CD4-positive, CD25-positive, alpha-beta regulatory T cell (primary cell): ENCODE data around the gene NTM. TPM values are rescaled to one million over a fixed set of nuclear protein-coding genes. Genes with fewer than 3 reads are reported as not detected.
A peak's percentile ranks its signal among the peaks of the same experiment; 100 is the strongest.

ENCODE experiments used
- ATAC-seq, 2 donors: fragments of 150-1000 bp; cut with Tn5 transposase; one replicate each; pipeline ENCODE4 v1.10.0; 2021; ENCODE audit warnings: low read depth in 2 of 2, moderate number of reproducible peaks in 2 of 2, moderate library complexity in 1 of 2
- DNase-seq, 3 donors: peaks; one replicate each; pipeline versions ENCODE4 v3.0.0 to v3.0.0-alpha.2; 2012 to 2022; ENCODE audit warnings: mixed read lengths in 1 of 3
- H3K27ac ChIP-seq: one replicate; pipeline ENCODE4 v1.7.0; 2013; ENCODE audit warnings: mild to moderate bottlenecking, low read length; ENCODE audit not compliant: insufficient read depth, poor library complexity, severe bottlenecking
- H3K27me3 ChIP-seq: one replicate; pipeline ENCODE4 v1.7.0; 2013; ENCODE audit warnings: low read length; ENCODE audit not compliant: control insufficient read depth, insufficient read depth
- H3K36me3 ChIP-seq: one replicate; pipeline ENCODE4 v1.7.0; 2013; ENCODE audit warnings: mild to moderate bottlenecking, low read length, moderate library complexity; ENCODE audit not compliant: control insufficient read depth, insufficient read depth
- H3K4me1 ChIP-seq: 2 replicates; pipeline ENCODE4 v1.7.0; 2013; ENCODE audit warnings: mild to moderate bottlenecking, low read length; ENCODE audit not compliant: insufficient read depth, control insufficient read depth, poor library complexity, severe bottlenecking
- H3K4me3 ChIP-seq: one replicate; pipeline ENCODE4 v1.7.0; 2013; ENCODE audit warnings: low read depth, mild to moderate bottlenecking, low read length, moderate library complexity
- H3K9me3 ChIP-seq, 2 experiments: 1 replicate in 1 of 2; 2 replicates in 1 of 2; pipeline ENCODE4 v1.7.0; 2013; ENCODE audit warnings: low read length in 2 of 2, mild to moderate bottlenecking in 1 of 2, moderate library complexity in 1 of 2; ENCODE audit not compliant: control insufficient read depth in 2 of 2
- H3K27ac Mint-ChIP-seq, 3 donors: one replicate each; pipeline ENCODE4 v1.8.0; 2020 to 2022; ENCODE audit warnings: mild to moderate bottlenecking in 3 of 3, mixed read lengths in 3 of 3, moderate library complexity in 2 of 3
- H3K27me3 Mint-ChIP-seq: one replicate; pipeline ENCODE4 v1.8.0; 2022; ENCODE audit warnings: mild to moderate bottlenecking, mixed read lengths
- H3K36me3 Mint-ChIP-seq: one replicate; pipeline ENCODE4 v1.8.0; 2020; ENCODE audit warnings: mixed read lengths
- H3K4me1 Mint-ChIP-seq, 4 donors: one replicate each; pipeline ENCODE4 v1.8.0; 2020 to 2022; ENCODE audit warnings: mixed read lengths in 4 of 4, mild to moderate bottlenecking in 1 of 4
- H3K4me3 Mint-ChIP-seq, 4 donors: one replicate each; pipeline ENCODE4 v1.8.0; 2020 to 2022; ENCODE audit warnings: mild to moderate bottlenecking in 4 of 4, mixed read lengths in 4 of 4, moderate library complexity in 3 of 4
- H3K9me3 Mint-ChIP-seq, 7 donors: one replicate each; pipeline ENCODE4 v1.8.0; 2020 to 2022; ENCODE audit warnings: mixed read lengths in 7 of 7, mild to moderate bottlenecking in 3 of 7, moderate library complexity in 2 of 7
- polyA plus RNA-seq, 4 donors: library from polyadenylated mRNA; unstranded; fragments of 300-500 nt; fragmentation: Illumina TruSeq; gene quantifications; one replicate each; pipeline ENCODE4 v1.2.3, GENCODE V29; 2021
- total RNA-seq: library from RNA; stranded (reverse); gene quantifications from one replicate; pipeline ENCODE4 v1.2.3, GENCODE V29; 2022

The NTM gene
- total and polyA plus RNA-seq, 5 donors from 2014 or later, result 1.3 TPM; not detected in 4

DNA sequence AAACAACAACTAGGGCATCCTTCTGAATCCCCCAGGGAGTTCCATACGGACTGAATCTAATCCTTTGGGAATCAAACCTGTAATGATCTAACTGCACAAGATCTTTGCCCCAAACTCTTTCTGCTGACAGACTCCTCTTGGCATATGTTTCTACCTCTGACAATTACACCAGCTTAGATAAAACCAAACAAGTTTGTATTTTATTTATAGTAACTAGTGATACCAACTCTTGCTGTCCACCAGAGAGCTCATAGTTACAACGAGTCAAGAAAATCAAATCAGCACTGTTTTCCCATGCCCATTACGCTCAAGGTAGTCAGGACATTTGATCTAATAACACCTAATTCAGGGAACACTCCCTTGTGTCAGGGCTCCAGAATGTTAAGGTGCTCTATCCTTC lies 972.0 kb downstream of the NTM start:
- no peak overlapping the region for H3K27ac Mint-ChIP-seq
- Histone ChIP-seq H3K36me3 (no peaks in the 10 kb centered on the region), H3K4me3 (no peak overlapping the region), H3K9me3 (no peaks in the 10 kb centered on the region), H3K27me3 (no peaks in the 10 kb centered on the region), H3K4me1 (peaks cover 20% of the 10 kb centered on the region), H3K27ac (no peak overlapping the region)
- H3K36me3 Mint-ChIP-seq, result no peaks in the 10 kb centered on the region
- H3K4me3 Mint-ChIP-seq, result no peak overlapping the region
- H3K9me3 Mint-ChIP-seq, result no peaks in the 10 kb centered on the region
- H3K27me3 Mint-ChIP-seq, result no peaks in the 10 kb centered on the region
- peaks cover 1 to 19% (median 12%) of the 10 kb centered on the region in 4 donors for H3K4me1 Mint-ChIP-seq
- ATAC-seq, result no peak
- no peak for DNase-seq

DNA sequence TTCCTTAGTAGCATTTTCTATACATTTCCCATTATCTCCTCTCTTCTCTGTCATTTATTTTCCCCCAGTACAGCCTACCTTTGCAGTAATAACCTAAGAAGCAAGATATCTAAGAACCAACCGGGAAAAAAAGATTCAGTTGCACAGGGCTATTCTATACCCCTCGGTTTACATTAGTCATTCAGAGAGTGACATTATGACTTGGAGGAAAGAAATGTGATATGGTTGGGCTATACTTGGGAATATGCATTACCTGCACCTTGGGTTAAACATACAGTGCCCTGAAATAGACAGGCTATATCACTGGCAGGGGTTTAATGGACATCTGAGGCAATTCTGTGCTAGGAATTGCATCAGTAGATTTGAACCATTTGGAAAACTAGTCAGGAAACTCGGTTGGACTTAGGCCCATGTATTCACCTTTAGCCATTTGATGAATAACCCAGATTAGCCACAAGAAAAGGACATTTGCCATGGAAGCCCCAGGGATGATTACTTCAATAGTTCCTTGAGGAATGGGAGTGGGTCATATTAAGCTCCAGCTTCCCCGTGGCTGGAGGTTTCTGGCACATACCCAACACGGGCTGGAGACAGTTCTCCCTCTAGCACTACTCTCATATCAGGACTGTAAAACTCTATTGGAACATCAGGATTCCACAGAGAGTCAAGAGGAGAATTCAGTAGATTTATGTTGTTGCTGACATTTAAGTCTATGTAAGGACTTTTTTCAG lies 973.2 kb downstream of the NTM start:
- no peaks in the 10 kb centered on the region for H3K9me3 ChIP-seq
- H3K27me3 ChIP-seq, result no peaks in the 10 kb centered on the region
- Mint-ChIP-seq H3K36me3 (no peaks in the 10 kb centered on the region), H3K9me3 (no peaks in the 10 kb centered on the region), H3K27ac (no peak overlapping the region), H3K4me1 (peaks cover 1 to 22% (median 13%) of the 10 kb centered on the region in 4 donors), H3K4me3 (no peak overlapping the region), H3K27me3 (no peaks in the 10 kb centered on the region)
- no peaks in the 10 kb centered on the region for H3K36me3 ChIP-seq
- H3K4me3 ChIP-seq, result no peak overlapping the region
- DNase-seq (no peak), ATAC-seq (no peak)
- H3K27ac ChIP-seq, result no peak overlapping the region
- H3K4me1 ChIP-seq, result peaks cover 22% of the 10 kb centered on the region

DNA sequence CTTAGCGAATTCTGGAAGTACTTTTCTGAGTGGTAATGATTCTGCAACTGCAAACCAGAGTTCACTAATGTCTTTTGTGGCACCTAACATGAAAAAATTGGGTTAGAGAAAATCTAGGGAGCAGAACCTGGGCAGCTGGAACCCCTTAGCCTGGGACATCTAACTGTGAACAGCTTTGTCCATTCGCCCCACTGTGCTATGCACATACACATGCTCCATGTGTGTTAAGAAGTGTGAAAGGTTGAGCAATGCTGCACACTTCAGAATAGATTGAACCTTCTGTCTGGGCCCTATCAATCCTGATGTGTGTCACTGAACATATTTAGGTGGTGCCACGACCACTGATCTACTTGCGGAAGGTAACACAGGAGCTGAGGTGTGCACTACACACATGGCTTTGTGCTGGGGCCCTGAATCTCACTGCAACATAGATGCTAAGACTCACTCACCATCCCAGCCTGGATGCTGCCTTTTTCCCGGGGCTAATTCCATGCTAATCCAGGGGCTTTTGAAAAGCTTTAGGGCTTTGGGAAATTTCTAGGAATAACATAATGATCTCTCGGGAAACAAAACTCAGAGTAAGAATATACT lies 976.2 kb downstream of the NTM start:
- H3K36me3 ChIP-seq, result no peaks in the 10 kb centered on the region
- H3K27ac Mint-ChIP-seq, result peak overlapping the region in 1 of 3 donors; percentile 21
- DNase-seq (no peak), ATAC-seq (no peak)
- H3K27me3 ChIP-seq, result no peaks in the 10 kb centered on the region
- peaks cover 22% of the 10 kb centered on the region for H3K4me1 ChIP-seq
- H3K9me3 Mint-ChIP-seq, result peaks cover 0 to 2% (median 0%) of the 10 kb centered on the region in 7 donors
- peaks cover 1 to 27% (median 18%) of the 10 kb centered on the region in 4 donors for H3K4me1 Mint-ChIP-seq
- no peak overlapping the region for H3K27ac ChIP-seq
- no peaks in the 10 kb centered on the region for H3K36me3 Mint-ChIP-seq
- no peak overlapping the region for H3K4me3 Mint-ChIP-seq
- no peak overlapping the region for H3K4me3 ChIP-seq
- H3K9me3 ChIP-seq, result no peaks in the 10 kb centered on the region
- no peaks in the 10 kb centered on the region for H3K27me3 Mint-ChIP-seq

GRCh38 chr11:132347156-132348090 lies 977.0 kb downstream of the NTM start:
- no peaks in the 10 kb centered on the region for H3K27me3 Mint-ChIP-seq
- no peaks in the 10 kb centered on the region for H3K9me3 ChIP-seq
- H3K4me3 Mint-ChIP-seq, result peak overlapping the region in 3 of 4 donors; percentile 37 to 66 (median 44)
- DNase-seq, result peak in 1 of 3 donors; percentile 12
- peaks cover 22% of the 10 kb centered on the region for H3K4me1 ChIP-seq
- no peaks in the 10 kb centered on the region for H3K36me3 Mint-ChIP-seq
- H3K27me3 ChIP-seq, result no peaks in the 10 kb centered on the region
- ATAC-seq, result no peak
- peaks cover 0 to 2% (median 0%) of the 10 kb centered on the region in 7 donors for H3K9me3 Mint-ChIP-seq
- H3K27ac Mint-ChIP-seq, result peak overlapping the region in 2 of 3 donors; percentile 4 to 68
- no peak overlapping the region for H3K27ac ChIP-seq
- H3K4me1 Mint-ChIP-seq, result peaks cover 1 to 27% (median 18%) of the 10 kb centered on the region in 4 donors
- H3K36me3 ChIP-seq, result no peaks in the 10 kb centered on the region
- no peak overlapping the region for H3K4me3 ChIP-seq

- Histone ChIP-seq H3K9me3 (no peaks in the 10 kb centered on the region), H3K4me1 (peaks cover 22% of the 10 kb centered on the region), H3K4me3 (no peak overlapping the region), H3K27ac (no peak overlapping the region), H3K36me3 (no peaks in the 10 kb centered on the region), H3K27me3 (no peaks in the 10 kb centered on the region)
- ATAC-seq (no peak), DNase-seq (no peak)
- no peaks in the 10 kb centered on the region for H3K27me3 Mint-ChIP-seq
- no peaks in the 10 kb centered on the region for H3K36me3 Mint-ChIP-seq
- H3K4me1 Mint-ChIP-seq, result peaks cover 1 to 29% (median 14%) of the 10 kb centered on the region in 4 donors
- peak overlapping the region in 2 of 4 donors; percentile 32 to 40 for H3K4me3 Mint-ChIP-seq
- H3K27ac Mint-ChIP-seq, result peak overlapping the region in 2 of 3 donors; percentile 21 to 47
- peaks cover 0 to 2% (median 1%) of the 10 kb centered on the region in 7 donors for H3K9me3 Mint-ChIP-seq
Measured at GRCh38 chr11:132349811-132350733, 979.7 kb downstream of the NTM start.

DNA sequence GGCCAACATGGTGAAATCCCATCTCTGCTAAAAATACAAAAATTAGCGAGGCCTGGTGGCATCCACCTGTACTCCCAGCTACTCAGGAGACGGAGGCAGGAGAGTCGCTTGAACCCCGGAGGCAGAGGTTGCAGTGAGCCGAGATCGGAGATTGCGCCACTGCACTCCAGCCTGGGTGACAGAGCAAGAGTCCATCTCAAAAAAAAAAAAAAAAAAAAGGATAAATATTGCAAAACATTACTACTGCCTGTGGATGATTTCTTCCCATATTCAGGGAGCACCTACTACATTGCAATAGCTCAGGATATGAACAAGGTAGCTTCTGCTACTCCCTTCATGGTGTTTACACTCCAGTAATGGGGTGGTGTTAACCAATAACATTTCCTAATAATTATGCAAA lies 980.6 kb downstream of the NTM start:
- Histone ChIP-seq H3K36me3 (no peaks in the 10 kb centered on the region), H3K4me3 (no peak overlapping the region), H3K9me3 (no peaks in the 10 kb centered on the region), H3K27me3 (no peaks in the 10 kb centered on the region), H3K27ac (no peak overlapping the region), H3K4me1 (peaks cover 26% of the 10 kb centered on the region)
- H3K27me3 Mint-ChIP-seq, result no peaks in the 10 kb centered on the region
- DNase-seq, result no peak
- ATAC-seq, result no peak
- no peaks in the 10 kb centered on the region for H3K36me3 Mint-ChIP-seq
- H3K9me3 Mint-ChIP-seq, result peaks cover 0 to 2% (median 1%) of the 10 kb centered on the region in 7 donors
- peaks cover 1 to 37% (median 13%) of the 10 kb centered on the region in 4 donors for H3K4me1 Mint-ChIP-seq
- peak overlapping the region in 1 of 4 donors; percentile 2 for H3K4me3 Mint-ChIP-seq
- H3K27ac Mint-ChIP-seq, result no peak overlapping the region

GRCh38 chr11:132352497-132352896 lies 982.1 kb downstream of the NTM start:
- H3K9me3 Mint-ChIP-seq, result peaks cover 0 to 2% (median 1%) of the 10 kb centered on the region in 7 donors
- Histone ChIP-seq H3K27me3 (no peaks in the 10 kb centered on the region), H3K4me1 (peaks cover 17% of the 10 kb centered on the region), H3K36me3 (no peaks in the 10 kb centered on the region), H3K27ac (no peak overlapping the region), H3K9me3 (no peaks in the 10 kb centered on the region), H3K4me3 (no peak overlapping the region)
- H3K4me3 Mint-ChIP-seq, result no peak overlapping the region
- H3K4me1 Mint-ChIP-seq, result peaks cover 0 to 36% (median 16%) of the 10 kb centered on the region in 4 donors
- no peaks in the 10 kb centered on the region for H3K27me3 Mint-ChIP-seq
- H3K27ac Mint-ChIP-seq, result no peak overlapping the region
- no peaks in the 10 kb centered on the region for H3K36me3 Mint-ChIP-seq
- ATAC-seq, result no peak
- DNase-seq, result no peak
